Inflammatory macrophage treated with lipopolysaccharide for 1 hour (primary cell): ENCODE results near the gene MARS1.
"Not testable (repeated sequence)": the region's sequence is repeated elsewhere in the genome, so short reads cannot be mapped to it uniquely, and the experiment has no call there.

Experiments used
- DNase-seq, 2 donors: peaks; one replicate each; pipeline ENCODE4 v3.0.0-alpha.2; 2020 to 2022

MARS1 gene

GRCh38 chr12:57497223-57498131 is 9.6 kb downstream of the MARS1 start:
- DNase-seq, result no peak

GRCh38 chr12:57498132-57498502 is 10.2 kb downstream of the MARS1 start:
- no peak for DNase-seq

- DNase-seq, result no peak
Measured at GRCh38 chr12:57498571-57498970, 10.7 kb downstream of the MARS1 start.

- no peak for DNase-seq
Measured at GRCh38 chr12:57500213-57500612, 12.3 kb downstream of the MARS1 start.

- not testable (repeated sequence) for DNase-seq
Measured at GRCh38 chr12:57502311-57502969, 14.6 kb downstream of the MARS1 start.

GRCh38 chr12:57506541-57506940 is 18.7 kb downstream of the MARS1 start:
- not testable (repeated sequence) for DNase-seq

- DNase-seq, result not testable (repeated sequence)
Measured at GRCh38 chr12:57507796-57508195, 19.9 kb downstream of the MARS1 start.

GRCh38 chr12:57511161-57511560 is 23.3 kb downstream of the MARS1 start:
- DNase-seq, result no peak

- DNase-seq, result no peak
Measured at GRCh38 chr12:57511588-57512325, 23.9 kb downstream of the MARS1 start.

GRCh38 chr12:57512665-57513064 is 24.8 kb downstream of the MARS1 start:
- no peak for DNase-seq

GRCh38 chr12:57513266-57513665 is 25.4 kb downstream of the MARS1 start:
- DNase-seq, result no peak

- not testable (repeated sequence) for DNase-seq
Measured at GRCh38 chr12:57513677-57514076, 25.8 kb downstream of the MARS1 start.

- DNase-seq, result not testable (repeated sequence)
Measured at GRCh38 chr12:57514246-57514645, 26.4 kb downstream of the MARS1 start.

- DNase-seq, result no peak
Measured at GRCh38 chr12:57514720-57515407, 27.0 kb downstream of the MARS1 start.

- no peak for DNase-seq
Measured at GRCh38 chr12:57515408-57515933, 27.6 kb downstream of the MARS1 start.

GRCh38 chr12:57515934-57516541 is 28.2 kb downstream of the MARS1 start:
- no peak for DNase-seq

GRCh38 chr12:57516617-57517153 is 28.8 kb downstream of the MARS1 start:
- DNase-seq, result no peak

- DNase-seq, result no peak
Measured at GRCh38 chr12:57517187-57517586, 29.3 kb downstream of the MARS1 start.

- DNase-seq, result not testable (repeated sequence)
Measured at GRCh38 chr12:57517718-57518117, 29.9 kb downstream of the MARS1 start.

- DNase-seq, result no peak
Measured at GRCh38 chr12:57518176-57518919, 30.5 kb downstream of the MARS1 start.
